Cardiac septum (tissue), 1 donor: ENCODE results near the gene NFASC. TPM values are rescaled to one million over a fixed set of nuclear protein-coding genes. Genes with fewer than 3 reads are reported as not detected.

Experiments used
- DNase-seq: peaks from one replicate; pipeline ENCODE4 v3.0.0-alpha.2; 2020; ENCODE audit warnings: low spot score
- intact Hi-C: fragments of 100-400 bp; cut with DNase I; formaldehyde crosslinking; loops from one replicate; pipeline ENCODE4 v1.14.0; 2022
- total RNA-seq: library from RNA; stranded (reverse); fragmentation: NEBNext Ultra II Directional; extraction: Animal tissue kit (Norgen Biotek cat#: 25700); gene quantifications from one replicate; pipeline ENCODE4 v1.2.1, GENCODE V29; 2021
- donor health status: DM: no; HTN: no; CAD: no.

The NFASC gene
- total RNA-seq, 1 donor from 2014 or later = 16.0 TPM

DNA sequence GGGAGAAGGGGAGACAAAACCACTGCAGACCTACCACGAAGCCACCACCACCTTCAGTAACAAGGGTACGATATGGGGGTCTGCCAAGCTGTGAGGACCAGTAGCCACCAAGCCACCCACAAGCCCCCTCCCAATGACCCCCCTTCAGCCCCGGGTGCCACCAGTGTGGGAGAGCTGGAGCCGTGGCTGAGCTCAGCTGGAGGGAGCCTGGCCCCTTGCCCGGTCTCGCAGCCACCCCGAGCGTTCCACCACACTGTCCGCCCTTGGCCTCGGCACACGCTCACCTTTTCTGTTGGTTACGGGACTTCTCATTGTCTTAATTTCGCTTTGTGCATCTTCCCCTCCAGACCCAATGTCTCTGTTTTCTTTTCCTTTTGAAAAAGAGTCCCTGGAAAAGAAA is 145.9 kb downstream of the NFASC start:
- DNase-seq = no peak
- intact Hi-C loops = no loop called here

DNA sequence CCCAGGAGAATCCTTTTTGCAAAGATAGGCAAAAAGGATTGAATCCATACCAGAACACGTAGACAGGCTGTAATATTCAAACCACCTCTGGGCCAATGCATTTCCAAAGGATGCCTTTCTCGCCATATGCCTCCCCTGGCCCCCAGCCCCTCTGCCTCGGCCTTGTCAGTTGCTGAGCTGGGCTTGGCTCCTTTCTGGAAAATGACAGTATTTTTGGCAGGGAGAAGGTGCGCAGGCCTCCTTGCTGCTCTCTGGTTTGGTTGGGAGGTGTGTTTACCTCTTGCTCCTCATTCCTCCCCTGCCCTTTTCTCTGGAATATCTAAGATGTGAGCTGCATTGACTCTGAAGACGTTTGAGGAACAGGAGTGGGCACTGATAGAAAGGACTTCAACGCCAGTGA is 146.3 kb downstream of the NFASC start:
- DNase-seq = no peak
- intact Hi-C loops = no loop called here

DNA sequence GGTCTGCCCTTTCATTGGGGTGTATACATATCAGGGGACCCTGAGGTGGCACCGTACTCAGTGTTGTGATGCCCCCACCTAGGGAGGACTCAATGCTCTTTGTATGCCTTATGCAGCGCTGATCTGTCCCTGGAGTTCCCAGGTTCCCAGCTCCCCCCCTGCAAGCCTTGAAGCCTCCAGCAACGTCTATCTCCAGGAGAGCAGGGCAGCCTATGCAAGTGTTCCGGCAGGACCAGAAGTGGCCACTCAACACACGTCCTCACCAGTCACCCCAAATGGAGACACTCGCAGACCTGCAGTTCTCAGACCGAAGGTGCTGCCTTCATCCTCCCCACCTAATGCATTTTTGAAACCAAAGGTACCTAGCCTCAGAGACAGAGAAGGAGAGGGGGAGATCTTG is 147.1 kb downstream of the NFASC start:
- DNase-seq = no peak
- intact Hi-C loops = no loop called here

- intact Hi-C loops = no loop called here
- DNase-seq = no peak
These were observed 147.7 kb downstream of the NFASC start for GRCh38 chr1:205018381-205018780.

DNA sequence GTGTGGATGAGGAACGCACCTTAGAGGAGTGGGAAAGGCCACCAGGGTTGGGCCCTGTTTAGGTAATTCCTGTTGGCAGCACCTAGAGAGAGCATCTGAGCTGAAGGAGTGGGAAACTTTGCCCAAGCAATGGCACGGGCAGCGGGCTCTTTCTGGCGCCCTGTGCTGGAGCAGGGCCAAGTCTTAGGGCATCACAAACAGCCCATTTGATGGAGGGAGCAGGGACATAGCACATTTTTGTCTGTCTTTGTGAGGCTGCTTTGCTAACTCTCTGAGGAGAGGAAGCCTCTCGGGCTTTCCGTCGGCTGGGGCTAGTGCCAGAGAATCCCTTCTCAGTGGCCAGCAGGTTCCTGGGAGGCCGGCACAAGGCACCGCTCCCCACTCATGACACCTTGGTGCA is 149.8 kb downstream of the NFASC start:
- no peak for DNase-seq
- intact Hi-C loops = no loop called here

GRCh38 chr1:205024679-205025078 is 154.0 kb downstream of the NFASC start:
- DNase-seq = no peak
- intact Hi-C loops = no loop called here

GRCh38 chr1:205025239-205025638 is 154.6 kb downstream of the NFASC start:
- DNase-seq = no peak
- intact Hi-C loops = no loop called here

- no peak for DNase-seq
- intact Hi-C loops = no loop called here
These were observed 155.5 kb downstream of the NFASC start for GRCh38 chr1:205026181-205026580.

DNA sequence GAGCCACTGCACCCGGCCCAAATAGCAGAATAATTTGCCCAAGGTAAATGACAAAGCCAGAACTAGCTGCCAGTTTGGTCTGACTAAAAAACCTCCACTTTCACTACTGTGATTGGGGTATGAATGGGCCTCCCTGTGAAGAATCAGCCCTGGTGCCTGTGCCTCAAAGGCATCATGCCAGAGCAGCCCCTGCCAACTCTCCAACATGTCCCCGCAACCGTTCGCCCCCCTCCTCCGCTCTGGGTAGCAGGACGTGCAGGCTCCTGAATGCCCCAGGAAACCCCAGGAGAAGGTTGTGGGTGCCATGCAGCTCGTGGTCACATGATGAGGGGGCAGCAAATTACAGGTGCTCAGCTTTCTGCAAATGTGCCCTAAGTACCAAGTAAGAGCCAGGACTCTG is 157.7 kb downstream of the NFASC start:
- intact Hi-C loops = no loop called here
- DNase-seq = no peak

GRCh38 chr1:205028924-205029323 is 158.3 kb downstream of the NFASC start:
- no peak for DNase-seq

DNA sequence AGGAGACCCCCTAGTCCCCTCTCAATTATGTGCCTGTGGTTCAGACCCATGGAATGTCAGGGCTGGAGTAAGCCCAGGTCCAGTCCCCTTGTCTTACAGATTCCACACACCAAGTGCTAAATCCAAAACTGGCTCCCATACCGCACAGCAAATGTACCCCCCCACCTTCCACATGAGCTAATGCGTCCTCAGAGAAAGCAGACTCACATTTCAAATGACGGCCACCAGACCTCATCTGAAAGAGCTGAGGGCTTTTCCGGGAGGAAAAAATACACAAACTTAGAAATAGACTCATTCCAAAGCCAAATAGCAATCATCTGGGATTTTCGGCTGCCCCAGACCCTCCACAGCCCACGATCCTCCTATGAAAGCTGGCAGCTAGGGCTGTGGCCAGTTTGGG is 159.6 kb downstream of the NFASC start:
- intact Hi-C loops = no loop called here
- DNase-seq = no peak

More at GRCh38 chr1:205028924-205029323, 158.3 kb downstream of the NFASC start:
- intact Hi-C loops = no loop called here

- intact Hi-C loops = no loop called here
- DNase-seq = no peak
These were observed 160.2 kb downstream of the NFASC start for GRCh38 chr1:205030896-205031295.

DNA sequence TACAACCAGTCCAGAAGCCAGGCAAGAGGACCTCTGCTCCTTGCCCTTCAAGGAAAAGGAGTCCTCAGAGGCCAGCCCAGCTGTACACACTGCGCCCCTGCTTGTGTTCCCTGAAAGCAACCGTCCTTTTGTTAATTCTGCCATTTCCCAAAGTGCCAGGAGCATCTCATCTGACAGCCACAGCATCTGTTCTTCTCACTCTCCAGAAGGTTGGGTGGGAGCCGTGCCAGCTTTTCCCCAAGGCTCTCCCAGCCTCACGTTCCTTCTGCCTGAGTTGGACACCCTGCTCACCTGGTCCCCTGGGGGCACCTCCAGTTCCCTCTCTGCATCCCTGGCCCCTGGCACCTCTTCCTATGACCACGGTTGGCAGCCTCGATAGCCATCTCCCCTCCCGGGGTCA is 161.8 kb downstream of the NFASC start:
- intact Hi-C loops = no loop called here
- no peak for DNase-seq

DNA sequence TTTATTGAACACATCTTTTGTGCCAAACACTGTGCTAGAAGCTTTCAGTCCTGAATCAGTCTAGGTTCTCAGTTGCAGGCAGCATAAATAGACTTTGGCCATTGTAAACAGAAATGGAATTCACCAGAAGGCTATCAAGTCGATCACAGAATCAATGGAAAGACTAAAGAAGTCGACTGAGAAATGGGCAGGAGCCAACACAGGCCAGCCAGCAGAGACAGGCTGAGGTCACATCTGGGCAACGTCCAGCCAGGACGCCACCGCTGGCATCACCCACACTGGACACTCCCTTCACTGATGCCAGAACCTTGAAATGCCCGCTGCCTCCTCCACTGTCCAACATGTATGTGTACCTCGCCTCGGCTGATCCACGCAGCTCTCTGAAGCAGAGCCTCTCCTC is 166.9 kb downstream of the NFASC start:
- intact Hi-C loops = no loop called here
- no peak for DNase-seq

GRCh38 chr1:205038132-205038786 is 167.6 kb downstream of the NFASC start:
- no peak for DNase-seq
- intact Hi-C loops = no loop called here

GRCh38 chr1:205041001-205041715 is 170.5 kb downstream of the NFASC start:
- intact Hi-C loops = no loop called here
- no peak for DNase-seq

DNA sequence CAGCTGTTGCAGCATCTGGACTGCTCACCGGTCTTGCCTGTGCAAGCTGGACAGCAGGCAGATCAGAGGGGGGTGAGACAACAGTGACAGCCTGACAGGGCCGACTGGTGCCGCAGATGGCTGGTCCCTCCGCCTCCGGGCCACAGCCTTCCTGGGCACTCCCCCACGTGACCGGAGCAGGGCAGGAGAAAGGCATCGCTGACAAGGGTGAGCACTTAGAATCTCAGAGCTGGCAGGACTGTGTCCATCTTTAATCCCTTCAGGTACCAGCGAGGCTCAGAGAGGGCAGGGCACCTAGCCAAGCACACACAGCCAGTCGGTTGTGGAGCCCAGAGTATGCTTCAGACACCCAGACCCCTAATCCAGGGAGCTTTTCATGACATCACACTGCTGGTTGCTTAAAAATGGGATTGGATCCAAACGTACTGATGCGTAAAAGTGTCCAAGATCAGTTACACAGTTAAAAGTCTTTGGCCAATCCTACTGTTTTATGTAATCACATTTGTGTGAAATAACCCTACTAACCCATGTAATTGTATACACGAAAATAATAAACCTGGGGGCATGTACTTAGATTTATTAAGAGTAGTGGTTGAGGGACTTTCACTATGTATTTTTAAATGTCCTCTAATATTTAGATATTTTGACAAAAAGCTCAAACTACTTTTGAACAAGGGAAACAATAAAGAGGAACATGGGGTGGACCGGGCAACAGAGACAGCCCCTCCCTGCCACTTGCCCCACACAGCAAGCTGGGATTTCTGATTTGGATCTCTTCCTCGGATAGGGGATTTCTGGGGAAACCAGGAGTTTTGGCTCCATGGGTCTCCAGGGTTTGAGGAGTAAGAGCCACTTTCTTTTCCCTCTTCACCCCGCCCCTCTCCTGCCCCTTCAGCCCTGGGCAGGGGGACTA is 171.6 kb downstream of the NFASC start:
- intact Hi-C loops = no loop called here
- no peak for DNase-seq

- intact Hi-C loops = no loop called here
- no peak for DNase-seq
These were observed 172.5 kb downstream of the NFASC start, which contains the start of gene CNTN2 for GRCh38 chr1:205042911-205043806. Gene CNTN2 (plus strand): TSS chr1:205043212. CDS start chr1:205053186, 9,974 bp downstream.

DNA sequence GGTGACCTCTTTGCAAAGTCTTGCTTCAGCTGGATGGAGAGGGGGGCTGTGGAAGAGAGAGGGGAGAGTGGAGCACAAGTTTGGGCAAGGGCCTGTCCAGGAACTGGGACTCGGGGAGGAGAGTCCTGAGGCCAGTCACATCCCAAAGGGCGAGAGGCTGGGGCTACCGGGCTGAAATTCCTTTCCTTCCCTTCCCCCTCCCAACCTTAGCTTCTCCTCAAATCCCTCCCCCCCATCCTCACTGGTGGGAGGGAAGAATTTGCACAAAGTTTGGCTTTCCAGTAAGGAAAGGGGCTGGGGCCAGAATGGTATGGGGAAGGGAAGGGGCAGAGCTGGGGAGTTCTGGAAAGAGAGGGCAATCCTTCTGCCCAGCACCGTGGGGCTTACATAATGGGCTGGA is 173.2 kb downstream of the NFASC start:
- DNase-seq = no peak
- intact Hi-C loops = no loop called here
